SK-N-SH treated with all-trans-retinoic acid at 6 μM for 48 hours (cell line): ENCODE data around the gene PDZD4.
"Not testable (repeated sequence)": the region's sequence is repeated elsewhere in the genome, so short reads cannot be mapped to it uniquely, and the experiment has no call there.

Source experiments
- ATAC-seq: fragments of 200-7000 bp; cut with Tn5 transposase; 3 replicates; pipeline ENCODE4 v1.9.1; 2020; ENCODE audit warnings: mild to moderate bottlenecking, moderate library complexity
- BACH2 ChIP-seq: fragments of 250-450 bp; sonication (Bioruptor Pico); IDR thresholded peaks from 2 replicates; pipeline ENCODE4 v1.9.0; 2021; ENCODE audit warnings: mild to moderate bottlenecking, borderline replicate concordance
- CREB5 ChIP-seq: fragments of 250-450 bp; sonication (Bioruptor Pico); IDR thresholded peaks from 2 replicates; pipeline ENCODE4 v1.5.1; 2020; ENCODE audit warnings: low read depth, mild to moderate bottlenecking, moderate library complexity
- CSDC2 ChIP-seq: fragments of 250-450 bp; sonication (Bioruptor Pico); IDR thresholded peaks from 2 replicates; pipeline ENCODE4 v1.5.0; 2020; ENCODE audit warnings: mild to moderate bottlenecking, moderate library complexity
- CSRNP3 ChIP-seq: fragments of 250-450 bp; sonication (Bioruptor Pico); IDR thresholded peaks from 2 replicates; pipeline ENCODE4 v1.5.1; 2021; ENCODE audit warnings: mild to moderate bottlenecking, moderate library complexity
- ESRRG ChIP-seq: fragments of 250-450 bp; sonication (Bioruptor Pico); IDR thresholded peaks from 2 replicates; pipeline ENCODE4 v1.6.1; 2021; ENCODE audit warnings: mild to moderate bottlenecking
- ISL1 ChIP-seq: fragments of 250-450 bp; sonication (Bioruptor Pico); IDR thresholded peaks from 2 replicates; pipeline ENCODE4 v2.1.2; 2022; ENCODE audit warnings: mild to moderate bottlenecking, moderate library complexity
- OSR1 ChIP-seq: fragments of 250-450 bp; sonication (Bioruptor Pico); IDR thresholded peaks from 2 replicates; pipeline ENCODE4 v1.8.0; 2022; ENCODE audit warnings: moderate library complexity, mild to moderate bottlenecking, inconsistent platforms
- PATZ1 ChIP-seq: fragments of 250-450 bp; sonication (Bioruptor Pico); IDR thresholded peaks from 2 replicates; pipeline ENCODE4 v1.8.0; 2020; ENCODE audit warnings: mild to moderate bottlenecking, moderate library complexity, borderline replicate concordance
- PPARA ChIP-seq: fragments of 250-450 bp; sonication (Bioruptor Pico); IDR thresholded peaks from 2 replicates; pipeline ENCODE4 v1.5.0; 2020; ENCODE audit warnings: mild to moderate bottlenecking, borderline replicate concordance
- SNAI2 ChIP-seq: fragments of 250-450 bp; sonication (Bioruptor Pico); IDR thresholded peaks from 2 replicates; pipeline ENCODE4 v1.5.0; 2020; ENCODE audit warnings: mild to moderate bottlenecking, moderate library complexity
- TCF4 ChIP-seq: fragments of 250-450 bp; sonication (Bioruptor Pico); IDR thresholded peaks from 2 replicates; pipeline ENCODE4 v1.8.0; 2021; ENCODE audit warnings: mild to moderate bottlenecking, moderate library complexity, borderline replicate concordance
- ZC3H10 ChIP-seq: fragments of 250-450 bp; sonication (Bioruptor Pico); IDR thresholded peaks from 2 replicates; pipeline ENCODE4 v1.5.1; 2021; ENCODE audit warnings: mild to moderate bottlenecking, moderate library complexity
- ZNF565 ChIP-seq: fragments of 450-650 bp; formaldehyde crosslinking; conservative IDR thresholded peaks from 2 replicates; pipeline ENCODE4 v1.5.0; 2020; ENCODE audit warnings: low read depth, mild to moderate bottlenecking, moderate library complexity
- TF ChIP-seq, protein P1 (sequence below): fragments of 250-450 bp; sonication (Bioruptor Pico); IDR thresholded peaks from 2 replicates; pipeline ENCODE4 v1.5.0; 2020; ENCODE audit warnings: mild to moderate bottlenecking, moderate library complexity

Gene PDZD4

DNA sequence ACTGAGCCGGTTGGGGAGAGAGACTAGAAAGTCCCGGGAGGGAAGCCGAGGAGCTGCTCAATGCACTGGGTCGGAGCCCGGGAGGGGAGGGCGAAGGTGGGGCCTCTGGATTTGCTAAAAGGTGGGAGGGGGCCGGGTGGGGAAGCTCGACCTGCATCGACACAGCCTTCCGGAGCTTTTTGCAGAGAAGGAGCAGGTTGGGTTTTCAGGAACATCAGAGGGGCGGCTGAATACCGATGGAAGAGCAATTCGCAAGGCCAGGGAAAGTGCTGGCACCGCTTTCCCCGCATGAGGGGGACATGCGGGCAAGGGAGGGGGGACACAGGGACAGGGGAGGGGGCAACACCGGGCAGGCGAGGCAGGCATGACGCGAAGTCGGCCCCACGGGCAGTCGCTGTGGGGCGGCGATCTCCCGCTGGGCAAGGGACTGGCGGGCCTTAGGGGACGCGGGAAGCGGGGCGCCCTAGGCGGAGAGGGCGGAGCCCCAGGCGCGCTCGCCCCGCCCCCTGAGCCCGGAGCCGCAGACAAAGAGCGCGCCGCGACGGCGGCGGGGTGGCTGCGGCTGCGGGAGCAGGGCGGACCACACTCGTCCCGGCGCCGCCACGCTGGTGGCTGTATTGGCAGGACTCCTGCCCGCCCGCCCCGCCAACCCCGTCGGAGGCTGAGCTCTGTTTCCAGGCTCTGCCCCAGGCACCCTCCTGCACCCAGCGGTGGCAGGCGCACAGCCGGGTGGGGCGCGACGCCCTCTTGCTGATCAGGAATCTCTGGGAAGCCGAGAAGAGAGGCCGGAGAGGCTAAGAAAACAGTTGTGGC lies 11.6 kb downstream of the PDZD4 start (continued):
- TF ChIP-seq, protein P1, sequence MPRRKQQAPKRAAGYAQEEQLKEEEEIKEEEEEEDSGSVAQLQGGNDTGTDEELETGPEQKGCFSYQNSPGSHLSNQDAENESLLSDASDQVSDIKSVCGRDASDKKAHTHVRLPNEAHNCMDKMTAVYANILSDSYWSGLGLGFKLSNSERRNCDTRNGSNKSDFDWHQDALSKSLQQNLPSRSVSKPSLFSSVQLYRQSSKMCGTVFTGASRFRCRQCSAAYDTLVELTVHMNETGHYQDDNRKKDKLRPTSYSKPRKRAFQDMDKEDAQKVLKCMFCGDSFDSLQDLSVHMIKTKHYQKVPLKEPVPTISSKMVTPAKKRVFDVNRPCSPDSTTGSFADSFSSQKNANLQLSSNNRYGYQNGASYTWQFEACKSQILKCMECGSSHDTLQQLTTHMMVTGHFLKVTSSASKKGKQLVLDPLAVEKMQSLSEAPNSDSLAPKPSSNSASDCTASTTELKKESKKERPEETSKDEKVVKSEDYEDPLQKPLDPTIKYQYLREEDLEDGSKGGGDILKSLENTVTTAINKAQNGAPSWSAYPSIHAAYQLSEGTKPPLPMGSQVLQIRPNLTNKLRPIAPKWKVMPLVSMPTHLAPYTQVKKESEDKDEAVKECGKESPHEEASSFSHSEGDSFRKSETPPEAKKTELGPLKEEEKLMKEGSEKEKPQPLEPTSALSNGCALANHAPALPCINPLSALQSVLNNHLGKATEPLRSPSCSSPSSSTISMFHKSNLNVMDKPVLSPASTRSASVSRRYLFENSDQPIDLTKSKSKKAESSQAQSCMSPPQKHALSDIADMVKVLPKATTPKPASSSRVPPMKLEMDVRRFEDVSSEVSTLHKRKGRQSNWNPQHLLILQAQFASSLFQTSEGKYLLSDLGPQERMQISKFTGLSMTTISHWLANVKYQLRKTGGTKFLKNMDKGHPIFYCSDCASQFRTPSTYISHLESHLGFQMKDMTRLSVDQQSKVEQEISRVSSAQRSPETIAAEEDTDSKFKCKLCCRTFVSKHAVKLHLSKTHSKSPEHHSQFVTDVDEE (CRISPR knock-in tag) = no peak
- TF ChIP-seq ISL1 (CRISPR knock-in tag) = no peak

DNA sequence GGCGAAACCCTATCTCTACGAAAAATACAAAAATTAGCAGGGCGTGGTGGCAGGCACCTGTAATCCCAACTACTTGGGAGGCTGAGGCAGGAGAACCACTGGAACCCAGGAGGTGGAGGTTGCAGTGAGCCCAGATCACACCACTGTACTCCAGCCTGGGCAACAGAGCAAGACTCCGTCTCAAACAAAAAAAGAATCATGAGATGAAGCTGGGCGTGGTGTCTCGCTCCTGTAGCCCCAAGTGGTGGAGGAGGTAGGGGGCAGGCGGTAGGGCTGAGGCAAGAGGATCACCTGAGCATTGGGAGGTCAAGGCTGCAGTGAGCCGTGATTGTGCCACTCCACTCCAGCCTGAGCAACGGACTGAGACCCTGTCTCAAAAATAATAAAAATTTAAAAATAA lies 12.3 kb downstream of the PDZD4 start:
- ATAC-seq = not testable (repeated sequence)

DNA sequence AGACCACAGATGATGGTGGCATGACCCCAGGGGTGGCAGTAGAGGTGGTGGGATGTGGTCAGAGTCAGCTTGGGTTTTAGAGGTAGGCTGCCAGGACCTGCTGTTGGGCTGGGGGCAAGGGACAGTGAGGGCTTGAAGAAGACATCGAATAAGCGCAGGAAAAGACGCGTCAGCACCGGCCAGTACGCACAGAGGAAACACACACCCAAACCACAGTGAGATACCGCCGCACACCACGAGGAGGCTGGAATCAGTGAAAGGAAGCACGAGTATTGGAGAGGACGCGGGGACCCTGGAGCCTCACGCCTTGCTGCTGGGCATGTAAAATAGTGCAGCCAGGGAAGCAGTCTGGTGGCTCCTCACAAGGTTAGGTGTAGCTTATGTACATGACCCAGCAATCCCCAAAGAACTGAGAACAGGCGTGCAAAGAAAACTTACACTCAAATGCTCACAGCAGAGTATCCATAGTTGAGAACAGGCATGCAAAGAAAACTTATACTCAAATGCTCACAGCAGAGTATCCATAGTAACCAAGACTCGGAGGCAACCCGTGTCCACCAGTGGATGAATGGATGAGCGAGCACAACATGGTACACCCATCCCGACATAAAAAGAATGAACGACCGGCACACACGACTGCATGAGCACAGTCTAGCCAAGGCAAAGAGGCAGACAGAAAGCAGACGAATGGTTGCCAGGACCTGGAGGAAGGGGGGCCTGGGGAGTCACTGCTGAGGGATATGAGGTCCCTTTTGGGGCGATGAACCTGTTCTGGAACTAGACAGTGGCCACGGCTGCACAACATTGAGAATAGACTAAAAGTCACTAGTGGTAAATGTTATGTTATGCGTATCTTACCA lies 13.3 kb downstream of the PDZD4 start:
- TF ChIP-seq, protein P1 (CRISPR knock-in tag) = no peak
- no peak for TF ChIP-seq ESRRG (CRISPR knock-in tag)
- no peak for TF ChIP-seq OSR1 (CRISPR knock-in tag)
- no peak for TF ChIP-seq ZC3H10 (CRISPR knock-in tag)
- no peak for TF ChIP-seq CREB5 (CRISPR knock-in tag)
- no peak for TF ChIP-seq PPARA (CRISPR knock-in tag)
- TF ChIP-seq PATZ1 (CRISPR knock-in tag) = no peak
- TF ChIP-seq ISL1 (CRISPR knock-in tag) = no peak
- TF ChIP-seq SNAI2 = no peak
- no peak for TF ChIP-seq BACH2
- TF ChIP-seq TCF4 (CRISPR knock-in tag) = no peak
- TF ChIP-seq CSRNP3 (CRISPR knock-in tag) = no peak
- TF ChIP-seq ZNF565 = no peak
- no peak for TF ChIP-seq CSDC2 (CRISPR knock-in tag)
- no peak for ATAC-seq
